ENCODE data around the gene RTL10. TPM values are rescaled to one million over a fixed set of nuclear protein-coding genes. Genes with fewer than 3 reads are reported as not detected.
A peak's percentile ranks its signal among the peaks of the same experiment; 100 is the strongest.

Gene RTL10
- total and polyA plus RNA-seq, 2 donors, result 19.2 to 20.8 TPM

DNA sequence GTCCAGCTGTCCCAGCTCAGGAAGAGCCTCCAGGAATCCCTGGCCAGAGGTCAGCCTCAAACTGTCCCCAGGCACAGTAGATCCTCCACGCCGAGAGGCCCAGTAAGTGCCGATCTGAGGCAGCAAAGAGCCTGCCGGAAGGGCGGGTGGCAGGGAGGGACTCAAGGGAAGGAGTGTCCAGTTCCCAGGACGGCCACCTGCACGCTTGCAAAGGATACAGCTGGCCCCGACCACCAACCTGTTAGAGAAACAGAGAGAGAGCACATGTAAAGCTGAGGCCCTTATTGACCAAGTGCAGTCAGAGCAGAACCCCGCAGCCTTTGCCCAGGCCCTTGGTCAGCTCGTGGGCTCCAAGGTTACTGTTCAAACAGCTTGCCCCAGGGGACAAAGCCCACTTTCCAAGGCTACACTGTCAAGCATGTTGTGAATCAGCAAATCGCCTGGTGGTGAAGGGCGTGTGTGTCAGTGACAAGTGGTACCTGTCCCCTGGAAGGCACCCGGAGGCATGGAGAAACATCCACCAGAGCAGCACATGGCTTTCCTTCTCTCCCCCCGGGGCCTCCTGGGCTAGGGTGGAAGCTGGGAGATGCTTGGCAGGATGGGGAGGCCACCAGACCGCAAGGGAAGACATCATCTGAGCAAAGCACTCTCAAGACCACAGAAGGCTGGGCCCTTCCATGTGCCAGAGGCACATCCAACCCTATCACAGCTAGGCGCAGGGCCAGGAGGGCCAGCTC lies 44.3 kb upstream of the RTL10 start:
- H3K4me1 ChIP-seq (ENCODE audit: control insufficient read depth in 2 of 2, insufficient read depth in 2 of 2, low read length in 2 of 2), result peaks cover 48 to 98% of the 10 kb centered on the region in 2 donors
- no peak for DNase-seq (ENCODE audit: low read depth in 6 of 9, low spot score in 9 of 9)
- peaks cover 5 to 9% of the 10 kb centered on the region in 2 donors for H3K36me3 ChIP-seq (ENCODE audit: control insufficient read depth in 2 of 2, insufficient read depth in 2 of 2, low read length in 1 of 2)
- H3K27me3 ChIP-seq (ENCODE audit: control insufficient read depth in 2 of 2, insufficient read depth in 1 of 2, low read length in 1 of 2), result no peaks in the 10 kb centered on the region
- WGBS, result 96% methylated on average over 16 of the region's 16 CpGs
- peaks cover 0 to 5% of the 10 kb centered on the region in 2 donors for H3K9me3 ChIP-seq (ENCODE audit: control insufficient read depth in 2 of 2, insufficient read depth in 1 of 2, low read length in 1 of 2)
- H3K4me3 ChIP-seq (ENCODE audit: low read length in 2 of 2), result no peak overlapping the region
- peak overlapping the region in 1 of 2 donors; percentile 100 for H3K27ac ChIP-seq (ENCODE audit: low read depth in 1 of 2, low read length in 1 of 2)

GRCh38 chr22:19898145-19898544 lies 43.5 kb upstream of the RTL10 start:
- 71% methylated on average over 7 of the region's 7 CpGs for WGBS
- no peak overlapping the region for H3K4me3 ChIP-seq (ENCODE audit: low read length in 2 of 2)
- peaks cover 7 to 9% of the 10 kb centered on the region in 2 donors for H3K36me3 ChIP-seq (ENCODE audit: control insufficient read depth in 2 of 2, insufficient read depth in 2 of 2, low read length in 1 of 2)
- no peaks in the 10 kb centered on the region for H3K27me3 ChIP-seq (ENCODE audit: control insufficient read depth in 2 of 2, insufficient read depth in 1 of 2, low read length in 1 of 2)
- peaks cover 0 to 5% of the 10 kb centered on the region in 2 donors for H3K9me3 ChIP-seq (ENCODE audit: control insufficient read depth in 2 of 2, insufficient read depth in 1 of 2, low read length in 1 of 2)
- H3K4me1 ChIP-seq (ENCODE audit: control insufficient read depth in 2 of 2, insufficient read depth in 2 of 2, low read length in 2 of 2), result peaks cover 56 to 98% of the 10 kb centered on the region in 2 donors
- peak overlapping the region in 1 of 2 donors; percentile 100 for H3K27ac ChIP-seq (ENCODE audit: low read depth in 1 of 2, low read length in 1 of 2)
- DNase-seq (ENCODE audit: low read depth in 6 of 9, low spot score in 9 of 9), result peak in 1 of 9 donors; percentile 63

GRCh38 chr22:19897726-19898125 lies 43.1 kb upstream of the RTL10 start:
- Histone ChIP-seq H3K27ac (ENCODE audit: low read depth in 1 of 2, low read length in 1 of 2) (peak overlapping the region in 1 of 2 donors; percentile 100), H3K4me1 (ENCODE audit: control insufficient read depth in 2 of 2, insufficient read depth in 2 of 2, low read length in 2 of 2) (peaks cover 61 to 98% of the 10 kb centered on the region in 2 donors), H3K27me3 (ENCODE audit: control insufficient read depth in 2 of 2, insufficient read depth in 1 of 2, low read length in 1 of 2) (no peaks in the 10 kb centered on the region), H3K36me3 (ENCODE audit: control insufficient read depth in 2 of 2, insufficient read depth in 2 of 2, low read length in 1 of 2) (peaks cover 7 to 9% of the 10 kb centered on the region in 2 donors), H3K4me3 (ENCODE audit: low read length in 2 of 2) (no peak overlapping the region), H3K9me3 (ENCODE audit: control insufficient read depth in 2 of 2, insufficient read depth in 1 of 2, low read length in 1 of 2) (peaks cover 0 to 5% of the 10 kb centered on the region in 2 donors)
- WGBS, result 64% methylated on average over 16 of the region's 16 CpGs
- peak in 1 of 9 donors; percentile 53 for DNase-seq (ENCODE audit: low read depth in 6 of 9, low spot score in 9 of 9)

DNA sequence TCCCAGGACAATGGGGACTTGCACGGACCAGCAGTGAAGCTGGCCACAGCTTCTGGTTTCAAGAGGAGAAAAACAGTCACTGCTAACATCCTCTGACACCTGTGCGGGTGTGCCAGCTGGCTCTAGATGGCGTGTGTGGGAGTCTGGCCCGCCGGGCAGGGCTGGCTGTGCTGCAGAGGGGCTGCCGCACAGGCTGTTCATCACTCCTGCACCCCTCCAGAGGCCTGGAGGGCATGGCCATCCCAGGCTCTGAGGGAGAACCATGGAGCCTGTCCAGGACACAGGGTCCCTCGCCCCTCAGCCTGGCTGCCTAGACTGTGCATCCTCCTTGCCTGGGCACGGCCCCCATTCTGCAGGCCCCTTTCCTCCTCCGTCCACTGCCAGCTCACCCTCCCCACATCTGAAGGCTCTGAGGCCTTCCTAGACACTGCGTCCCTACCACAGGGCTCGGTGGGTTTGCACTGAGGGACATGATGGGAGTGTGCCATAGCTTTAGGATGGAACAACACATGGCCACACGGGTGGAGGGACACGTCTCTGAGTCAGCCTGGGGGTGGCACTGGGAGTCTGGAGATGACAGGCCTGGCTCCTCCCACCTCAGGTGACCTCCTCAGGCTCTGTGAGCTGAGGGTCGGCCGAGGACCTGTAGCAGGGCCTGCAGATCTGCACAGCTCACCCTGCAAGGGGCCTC lies 42.1 kb upstream of the RTL10 start:
- Histone ChIP-seq H3K27me3 (ENCODE audit: control insufficient read depth in 2 of 2, insufficient read depth in 1 of 2, low read length in 1 of 2) (no peaks in the 10 kb centered on the region), H3K4me3 (ENCODE audit: low read length in 2 of 2) (no peak overlapping the region), H3K4me1 (ENCODE audit: control insufficient read depth in 2 of 2, insufficient read depth in 2 of 2, low read length in 2 of 2) (peaks cover 67 to 98% of the 10 kb centered on the region in 2 donors), H3K36me3 (ENCODE audit: control insufficient read depth in 2 of 2, insufficient read depth in 2 of 2, low read length in 1 of 2) (peaks cover 7 to 9% of the 10 kb centered on the region in 2 donors), H3K27ac (ENCODE audit: low read depth in 1 of 2, low read length in 1 of 2) (peak overlapping the region; percentile 94 to 100), H3K9me3 (ENCODE audit: control insufficient read depth in 2 of 2, insufficient read depth in 1 of 2, low read length in 1 of 2) (peaks cover 0 to 5% of the 10 kb centered on the region in 2 donors)
- DNase-seq (ENCODE audit: low read depth in 6 of 9, low spot score in 9 of 9), result peak in 4 of 9 donors; percentile 74 to 89 (median 76)
- WGBS, result 33% methylated on average over 15 of the region's 15 CpGs

GRCh38 chr22:19895160-19895849 lies 40.6 kb upstream of the RTL10 start:
- Histone ChIP-seq H3K4me1 (ENCODE audit: control insufficient read depth in 2 of 2, insufficient read depth in 2 of 2, low read length in 2 of 2) (peaks cover 80 to 100% of the 10 kb centered on the region in 2 donors), H3K36me3 (ENCODE audit: control insufficient read depth in 2 of 2, insufficient read depth in 2 of 2, low read length in 1 of 2) (peaks cover 3 to 5% of the 10 kb centered on the region in 2 donors), H3K27me3 (ENCODE audit: control insufficient read depth in 2 of 2, insufficient read depth in 1 of 2, low read length in 1 of 2) (no peaks in the 10 kb centered on the region), H3K4me3 (ENCODE audit: low read length in 2 of 2) (no peak overlapping the region), H3K27ac (ENCODE audit: low read depth in 1 of 2, low read length in 1 of 2) (peak overlapping the region; percentile 59 to 100), H3K9me3 (ENCODE audit: control insufficient read depth in 2 of 2, insufficient read depth in 1 of 2, low read length in 1 of 2) (peaks cover 0 to 5% of the 10 kb centered on the region in 2 donors)
- DNase-seq (ENCODE audit: low read depth in 6 of 9, low spot score in 9 of 9), result peak in 1 of 9 donors; percentile 74
- 75% methylated on average over 23 of the region's 23 CpGs for WGBS

DNA sequence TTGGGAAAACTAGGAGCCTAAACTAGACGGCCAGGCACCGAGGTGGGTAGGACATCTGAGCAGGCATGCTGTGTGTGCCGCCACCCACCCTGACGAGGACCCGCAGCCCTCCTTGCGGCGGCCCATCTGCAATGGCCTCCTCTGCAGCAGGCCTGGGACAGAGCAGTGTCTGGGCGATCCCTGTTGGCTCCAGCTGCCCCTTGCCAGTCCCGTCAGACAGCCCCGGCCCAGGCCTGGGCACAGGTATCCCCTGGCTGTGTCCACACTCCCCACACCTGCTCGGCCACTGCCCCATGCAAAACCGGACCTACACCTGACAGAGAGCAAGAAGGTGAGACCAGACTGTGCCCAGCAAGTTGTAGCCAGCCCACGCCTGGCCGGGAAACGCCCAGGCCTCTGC lies 38.7 kb upstream of the RTL10 start:
- 96% methylated on average over 15 of the region's 15 CpGs for WGBS
- H3K9me3 ChIP-seq (ENCODE audit: control insufficient read depth in 2 of 2, insufficient read depth in 1 of 2, low read length in 1 of 2), result no peaks in the 10 kb centered on the region
- H3K36me3 ChIP-seq (ENCODE audit: control insufficient read depth in 2 of 2, insufficient read depth in 2 of 2, low read length in 1 of 2), result peaks cover 0 to 3% of the 10 kb centered on the region in 2 donors
- H3K27ac ChIP-seq (ENCODE audit: low read depth in 1 of 2, low read length in 1 of 2), result peak overlapping the region; percentile 92 to 100
- H3K27me3 ChIP-seq (ENCODE audit: control insufficient read depth in 2 of 2, insufficient read depth in 1 of 2, low read length in 1 of 2), result no peaks in the 10 kb centered on the region
- H3K4me3 ChIP-seq (ENCODE audit: low read length in 2 of 2), result no peak overlapping the region
- DNase-seq (ENCODE audit: low read depth in 6 of 9, low spot score in 9 of 9), result no peak
- peaks cover 85 to 100% of the 10 kb centered on the region in 2 donors for H3K4me1 ChIP-seq (ENCODE audit: control insufficient read depth in 2 of 2, insufficient read depth in 2 of 2, low read length in 2 of 2)

- peaks cover 0 to 3% of the 10 kb centered on the region in 2 donors for H3K36me3 ChIP-seq (ENCODE audit: control insufficient read depth in 2 of 2, insufficient read depth in 2 of 2, low read length in 1 of 2)
Measured at GRCh38 chr22:19892925-19893324, 38.3 kb upstream of the RTL10 start.

GRCh38 chr22:19892257-19892879 lies 37.7 kb upstream of the RTL10 start:
- H3K4me3 ChIP-seq (ENCODE audit: low read length in 2 of 2), result peak overlapping the region; percentile 31 to 41
- peaks cover 76 to 100% of the 10 kb centered on the region in 2 donors for H3K4me1 ChIP-seq (ENCODE audit: control insufficient read depth in 2 of 2, insufficient read depth in 2 of 2, low read length in 2 of 2)
- H3K9me3 ChIP-seq (ENCODE audit: control insufficient read depth in 2 of 2, insufficient read depth in 1 of 2, low read length in 1 of 2), result no peaks in the 10 kb centered on the region
- peak overlapping the region; percentile 100 for H3K27ac ChIP-seq (ENCODE audit: low read depth in 1 of 2, low read length in 1 of 2)
- peak in 1 of 9 donors; percentile 81 for DNase-seq (ENCODE audit: low read depth in 6 of 9, low spot score in 9 of 9)
- 10% methylated on average over 24 of the region's 24 CpGs for WGBS
- H3K36me3 ChIP-seq (ENCODE audit: control insufficient read depth in 2 of 2, insufficient read depth in 2 of 2, low read length in 1 of 2), result peaks cover 0 to 3% of the 10 kb centered on the region in 2 donors
- no peaks in the 10 kb centered on the region for H3K27me3 ChIP-seq (ENCODE audit: control insufficient read depth in 2 of 2, insufficient read depth in 1 of 2, low read length in 1 of 2)

More at GRCh38 chr22:19892925-19893324, 38.3 kb upstream of the RTL10 start:
- WGBS, result 87% methylated on average over 13 of the region's 13 CpGs
- Histone ChIP-seq H3K9me3 (ENCODE audit: control insufficient read depth in 2 of 2, insufficient read depth in 1 of 2, low read length in 1 of 2) (no peaks in the 10 kb centered on the region), H3K27me3 (ENCODE audit: control insufficient read depth in 2 of 2, insufficient read depth in 1 of 2, low read length in 1 of 2) (no peaks in the 10 kb centered on the region), H3K4me3 (ENCODE audit: low read length in 2 of 2) (no peak overlapping the region), H3K4me1 (ENCODE audit: control insufficient read depth in 2 of 2, insufficient read depth in 2 of 2, low read length in 2 of 2) (peaks cover 81 to 100% of the 10 kb centered on the region in 2 donors), H3K27ac (ENCODE audit: low read depth in 1 of 2, low read length in 1 of 2) (peak overlapping the region; percentile 92 to 100)
- DNase-seq (ENCODE audit: low read depth in 6 of 9, low spot score in 9 of 9), result no peak

Measured in thymus (tissue), 11 donors.